HUDEP-2 (cell line): ENCODE measurements around the gene ACY1.
"Not testable (repeated sequence)": the region's sequence is repeated elsewhere in the genome, so short reads cannot be mapped to it uniquely, and the experiment has no call there.

Experiments
- DNase-seq, 76 experiments: peaks; one replicate each; lab custom pipeline; 2025; ENCODE audit not compliant: unreplicated experiment in 76 of 76; lab: John Stamatoyannopoulos, UW

ACY1 gene

GRCh38 chr3:51980253-51980652 is 3.1 kb upstream of the ACY1 start:
- DNase-seq, result no peak

DNA sequence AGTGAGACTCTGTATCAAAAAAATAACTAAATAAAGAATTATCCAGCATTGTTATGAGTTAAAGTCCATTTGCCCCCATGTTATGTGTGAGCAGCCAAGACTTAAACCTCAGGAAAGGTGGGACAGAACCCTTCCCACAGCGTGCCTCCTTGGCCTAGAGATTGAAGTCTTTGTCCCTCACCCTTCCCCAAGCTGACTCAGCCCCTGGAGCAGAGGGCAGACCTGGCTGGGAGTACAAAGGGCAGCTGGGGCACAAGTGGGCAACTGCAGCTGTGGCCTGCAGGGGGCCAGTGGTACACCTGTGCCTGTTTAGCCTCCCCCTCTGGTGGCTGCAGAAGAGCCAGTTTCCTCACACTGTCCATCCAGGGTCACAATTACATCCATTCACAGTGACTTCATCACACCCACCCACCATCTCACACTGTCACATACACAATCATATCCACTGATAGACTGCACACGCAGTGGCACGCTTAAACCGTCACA is 940 bp upstream of the ACY1 start:
- peak in 58 of 76 experiments; percentile 13 to 71 (median 50) for DNase-seq

DNA sequence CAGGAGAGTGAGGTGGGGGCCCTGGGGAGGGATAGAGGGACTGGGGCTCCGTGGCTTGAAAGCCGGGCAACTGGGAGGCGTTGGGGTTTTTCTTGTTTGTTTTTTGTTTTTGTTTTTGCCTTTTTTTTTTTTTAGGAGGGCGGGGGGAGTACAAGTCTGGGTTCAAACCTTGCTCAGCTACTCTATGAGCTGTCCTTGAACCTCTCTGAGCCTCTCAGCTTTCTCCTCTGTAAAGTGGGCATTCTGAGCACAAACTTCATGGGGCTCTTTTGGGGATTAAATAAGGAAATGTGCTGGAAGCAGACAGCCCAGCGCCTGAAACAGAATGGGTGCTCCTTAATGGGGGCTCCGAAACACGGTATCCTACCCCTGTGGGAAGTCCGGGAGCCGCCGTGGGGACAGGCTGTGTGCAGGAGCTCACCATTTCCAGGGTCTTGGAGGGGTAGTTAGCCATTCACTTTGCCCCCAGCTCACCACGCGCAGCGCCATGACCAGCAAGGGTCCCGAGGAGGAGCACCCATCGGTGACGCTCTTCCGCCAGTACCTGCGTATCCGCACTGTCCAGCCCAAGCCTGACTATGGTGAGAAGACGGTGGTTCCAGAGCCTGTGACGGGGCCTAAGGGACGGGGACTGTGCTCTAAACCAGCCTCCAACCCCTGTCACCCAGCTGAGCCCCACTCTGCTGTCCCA is 388 bp downstream of the ACY1 start:
- no peak for DNase-seq

- DNase-seq, result no peak
Observed at GRCh38 chr3:51984269-51984647, 923 bp downstream of the ACY1 start.

DNA sequence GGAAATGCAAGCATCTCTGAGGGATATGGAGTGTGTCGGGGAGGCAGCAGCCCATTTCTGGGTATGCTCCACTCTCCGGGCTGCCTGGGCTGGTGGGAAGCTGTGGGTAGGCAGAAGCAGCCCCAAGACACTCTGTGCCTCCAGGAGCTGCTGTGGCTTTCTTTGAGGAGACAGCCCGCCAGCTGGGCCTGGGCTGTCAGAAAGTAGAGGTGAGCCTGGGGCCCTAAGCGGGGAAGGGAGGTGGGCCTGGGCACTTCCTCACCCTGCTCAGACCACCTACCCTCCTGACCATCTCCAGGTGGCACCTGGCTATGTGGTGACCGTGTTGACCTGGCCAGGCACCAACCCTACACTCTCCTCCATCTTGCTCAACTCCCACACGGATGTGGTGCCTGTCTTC is 1.7 kb downstream of the ACY1 start:
- no peak for DNase-seq

GRCh38 chr3:51986010-51986947 is 2.9 kb downstream of the ACY1 start:
- DNase-seq, result no peak

DNA sequence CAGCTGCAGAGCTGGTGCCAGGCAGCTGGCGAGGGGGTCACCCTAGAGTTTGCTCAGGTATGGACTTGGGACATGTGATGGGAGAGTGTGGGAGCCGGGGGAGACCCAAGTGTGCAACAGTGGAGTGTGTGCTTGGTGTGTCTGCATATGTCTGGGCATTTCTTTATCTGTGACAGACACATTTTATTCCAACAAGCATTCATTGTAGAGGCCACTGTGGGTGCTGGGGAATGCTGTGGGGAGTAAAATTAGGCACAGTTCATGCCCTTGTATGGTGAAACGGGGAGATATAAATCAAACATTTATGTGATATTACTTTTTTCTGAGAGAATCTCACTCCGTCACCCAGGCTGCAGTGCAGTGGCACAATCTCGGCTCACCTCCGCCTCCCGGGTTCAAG is 4.2 kb downstream of the ACY1 start:
- DNase-seq, result peak in 3 of 76 experiments; percentile 8 to 36 (median 25)

GRCh38 chr3:51988286-51989146 is 5.2 kb downstream of the ACY1 start:
- no peak for DNase-seq

- DNase-seq, result not testable (repeated sequence)
Observed at GRCh38 chr3:51990501-51990971, 7.2 kb downstream of the ACY1 start.

GRCh38 chr3:51992017-51992682 is 8.8 kb downstream of the ACY1 start:
- no peak for DNase-seq

GRCh38 chr3:51993657-51994056 is 10.3 kb downstream of the ACY1 start:
- not testable (repeated sequence) for DNase-seq

DNA sequence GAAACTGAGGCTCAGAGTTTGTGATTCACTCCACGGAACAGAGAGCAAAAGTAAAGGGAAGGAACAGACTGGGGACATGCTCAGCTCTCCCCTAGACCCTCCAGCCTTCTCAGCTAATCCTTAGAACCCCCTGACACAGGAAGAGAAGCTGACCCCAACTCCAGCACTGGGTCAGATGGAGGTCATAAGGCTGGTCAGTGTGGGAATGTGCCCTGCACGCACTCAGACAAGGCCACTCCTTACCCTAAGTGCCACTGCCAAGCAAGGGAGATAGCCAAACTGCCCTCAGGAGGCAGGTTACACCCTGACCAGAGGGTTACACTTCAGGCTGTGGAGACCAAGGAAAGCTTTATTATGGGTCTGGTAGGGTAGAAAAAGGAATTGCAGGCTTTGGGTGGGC is 11.2 kb downstream of the ACY1 start:
- peak in 1 of 76 experiments; percentile 18 for DNase-seq

GRCh38 chr3:51995346-51996163 is 12.2 kb downstream of the ACY1 start, which contains the start of gene RPL29:
Gene RPL29, minus strand, starts transcription at chr3:51995895. Its CDS starts 434 bp downstream, at chr3:51995461.
- peak in 74 of 76 experiments; percentile 35 to 94 (median 87) for DNase-seq

DNA sequence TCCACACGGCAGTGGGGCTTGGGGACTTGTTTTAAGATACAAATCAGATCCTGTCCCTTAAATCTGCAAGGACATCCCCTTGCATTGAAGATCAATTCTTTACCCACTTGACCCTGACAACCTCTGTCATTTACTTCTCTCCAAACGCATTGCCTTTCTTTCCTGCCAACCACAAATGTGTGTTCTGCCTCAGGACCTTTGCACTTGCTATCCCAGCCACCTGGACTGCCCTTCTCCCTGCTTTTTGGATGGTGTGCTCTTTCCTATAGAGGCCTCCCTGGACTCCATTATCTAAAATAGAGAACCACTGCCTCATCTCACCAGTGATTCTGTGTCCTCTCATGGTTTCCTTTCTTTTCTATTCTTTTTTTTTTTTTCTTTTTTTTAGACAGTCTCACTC is 13.8 kb downstream of the ACY1 start:
- DNase-seq, result no peak

DNA sequence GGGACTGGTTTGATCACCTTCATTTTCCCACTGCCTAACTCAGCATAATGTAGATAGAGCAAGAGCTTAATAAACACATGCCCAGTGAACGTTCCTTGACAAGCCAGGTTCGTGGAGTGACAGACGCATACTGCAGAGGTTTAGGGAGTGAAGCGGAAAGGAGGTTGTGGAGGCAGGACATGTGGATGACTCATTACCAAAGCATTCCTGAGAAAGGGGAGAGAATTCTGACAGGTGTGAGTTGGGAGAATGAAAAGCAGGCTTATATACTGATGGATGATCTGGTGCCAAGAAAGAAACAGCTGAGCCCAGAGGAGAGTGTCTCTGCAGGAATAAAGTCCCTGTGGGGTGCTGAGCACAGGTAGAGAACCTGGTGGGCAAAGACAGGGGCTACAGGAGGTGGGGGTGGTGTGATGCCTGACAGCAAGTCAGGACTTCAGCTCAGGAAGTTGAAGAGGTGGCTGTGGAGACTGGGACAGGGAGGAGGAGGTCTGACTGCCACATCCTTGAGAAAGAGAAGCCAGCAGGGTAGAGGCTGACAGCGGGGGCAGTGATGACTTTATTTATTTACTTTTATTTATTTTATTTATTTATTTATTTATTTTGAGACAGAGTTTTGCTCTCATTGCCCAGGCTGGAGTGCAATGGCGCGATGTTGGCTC is 14.7 kb downstream of the ACY1 start:
- DNase-seq, result no peak

- no peak for DNase-seq
Observed at GRCh38 chr3:51998774-51999173, 15.4 kb downstream of the ACY1 start.

- DNase-seq, result peak in 72 of 76 experiments; percentile 21 to 86 (median 66)
Observed at GRCh38 chr3:51999846-52000245, 16.5 kb downstream of the ACY1 start.

- DNase-seq, result peak in 54 of 76 experiments; percentile 4 to 72 (median 48)
Observed at GRCh38 chr3:52001443-52001974, 18.2 kb downstream of the ACY1 start.
